GM18519 (cell line): Measurements from ENCODE around the gene RADIL.
"Not testable (repeated sequence)": the region's sequence is repeated elsewhere in the genome, so short reads cannot be mapped to it uniquely, and the experiment has no call there.

Experiments
- ATAC-seq: cut with Tn5 transposase; IDR thresholded peaks from one replicate; pipeline ENCODE4 v1.9.1; 2021; ENCODE audit warnings: mild to moderate bottlenecking, moderate library complexity; ENCODE audit not compliant: unreplicated experiment, low FRiP score

Gene RADIL

GRCh38 chr7:4883372-4884144 is at the start of gene RADIL:
TSS of gene RADIL (minus strand) at chr7:4883716. CDS start at chr7:4878139, 5,577 bp downstream.
- ATAC-seq: peak; percentile 51

- no peak for ATAC-seq
These were observed 48.4 kb upstream of the RADIL start for GRCh38 chr7:4931943-4932342.

- no peak for ATAC-seq
These were observed 45.5 kb upstream of the RADIL start for GRCh38 chr7:4929005-4929404.

- ATAC-seq: no peak
These were observed 44.9 kb upstream of the RADIL start for GRCh38 chr7:4928445-4928844.

- no peak for ATAC-seq
These were observed 36.7 kb upstream of the RADIL start for GRCh38 chr7:4919969-4920766.

GRCh38 chr7:4916113-4916512 is 32.6 kb upstream of the RADIL start:
- no peak for ATAC-seq

- no peak for ATAC-seq
These were observed 27.8 kb upstream of the RADIL start for GRCh38 chr7:4911111-4911828.

- no peak for ATAC-seq
These were observed 23.2 kb upstream of the RADIL start for GRCh38 chr7:4906682-4907081.

- no peak for ATAC-seq
These were observed 21.7 kb upstream of the RADIL start for GRCh38 chr7:4905171-4905570.

GRCh38 chr7:4904346-4904745 is 20.8 kb upstream of the RADIL start:
- ATAC-seq: no peak

- ATAC-seq: no peak
These were observed 12.2 kb upstream of the RADIL start for GRCh38 chr7:4895766-4896165.

- ATAC-seq: no peak
These were observed 11.0 kb upstream of the RADIL start for GRCh38 chr7:4894482-4894881.

GRCh38 chr7:4893929-4894475 is 10.5 kb upstream of the RADIL start:
- ATAC-seq: no peak

- ATAC-seq: not testable (repeated sequence)
These were observed 9.7 kb upstream of the RADIL start for GRCh38 chr7:4893188-4893587.

- not testable (repeated sequence) for ATAC-seq
These were observed 8.0 kb upstream of the RADIL start for GRCh38 chr7:4891522-4891921.

- ATAC-seq: no peak
These were observed 6.2 kb upstream of the RADIL start for GRCh38 chr7:4889682-4890081.

GRCh38 chr7:4888161-4888560 is 4.6 kb upstream of the RADIL start:
- no peak for ATAC-seq

- ATAC-seq: no peak
These were observed 3.2 kb upstream of the RADIL start for GRCh38 chr7:4886671-4887070.

- ATAC-seq: no peak
These were observed 1.8 kb upstream of the RADIL start for GRCh38 chr7:4885317-4885807.

GRCh38 chr7:4884164-4884563 is 648 bp upstream of the RADIL start:
- ATAC-seq: no peak

GRCh38 chr7:4883033-4883371 is 514 bp downstream of the RADIL start:
- ATAC-seq: no peak
